GM19035 (cell line): ENCODE data around the gene NRG3.

Source experiments
- ATAC-seq: cut with Tn5 transposase; IDR thresholded peaks from one replicate; pipeline ENCODE4 v1.9.1; 2021; ENCODE audit not compliant: unreplicated experiment

NRG3 gene

GRCh38 chr10:82084904-82085303 is 209.9 kb downstream of the NRG3 start:
- ATAC-seq: no peak

DNA sequence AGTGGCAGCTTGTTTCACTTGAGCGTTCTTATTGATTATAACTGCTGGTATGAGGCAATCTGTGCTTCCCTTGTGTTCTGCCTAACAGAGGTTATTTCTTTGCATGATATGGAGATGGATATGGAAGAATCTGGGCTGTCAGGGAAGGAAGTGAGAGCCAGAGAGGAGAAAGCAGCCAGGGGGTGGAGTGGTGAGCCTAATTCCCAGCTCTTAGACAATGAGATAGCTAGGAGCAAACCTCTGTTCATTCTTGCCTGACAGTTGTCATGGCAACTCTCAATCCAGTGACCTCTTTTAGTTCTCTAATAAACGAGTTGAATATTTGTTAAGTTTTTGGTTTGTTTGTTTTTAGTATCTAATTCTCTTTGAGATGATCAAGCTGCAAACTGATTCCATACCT is 214.3 kb downstream of the NRG3 start:
- no peak for ATAC-seq

- no peak for ATAC-seq
Observed at GRCh38 chr10:82091413-82091812, 216.4 kb downstream of the NRG3 start.

- ATAC-seq: no peak
Observed at GRCh38 chr10:82092111-82092510, 217.1 kb downstream of the NRG3 start.

DNA sequence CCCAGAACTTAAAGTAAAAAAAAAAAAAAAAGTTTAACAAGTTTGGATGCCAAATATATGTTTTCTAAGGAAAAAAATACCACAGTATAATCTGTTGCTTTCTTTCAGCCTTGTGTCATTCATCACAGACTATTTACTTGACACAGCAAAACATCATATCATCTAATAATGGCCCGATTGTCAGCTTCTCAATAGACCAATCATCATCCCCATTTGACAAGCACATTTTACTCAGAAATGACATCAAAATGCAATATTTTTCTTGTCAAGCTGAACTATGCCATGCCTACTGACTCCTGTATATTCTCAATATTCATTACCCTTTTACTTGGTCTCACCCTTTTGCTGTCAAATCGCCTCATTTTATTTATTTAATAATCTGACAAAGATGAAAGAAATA is 249.7 kb downstream of the NRG3 start:
- ATAC-seq: no peak

GRCh38 chr10:82128527-82128926 is 253.5 kb downstream of the NRG3 start:
- no peak for ATAC-seq

DNA sequence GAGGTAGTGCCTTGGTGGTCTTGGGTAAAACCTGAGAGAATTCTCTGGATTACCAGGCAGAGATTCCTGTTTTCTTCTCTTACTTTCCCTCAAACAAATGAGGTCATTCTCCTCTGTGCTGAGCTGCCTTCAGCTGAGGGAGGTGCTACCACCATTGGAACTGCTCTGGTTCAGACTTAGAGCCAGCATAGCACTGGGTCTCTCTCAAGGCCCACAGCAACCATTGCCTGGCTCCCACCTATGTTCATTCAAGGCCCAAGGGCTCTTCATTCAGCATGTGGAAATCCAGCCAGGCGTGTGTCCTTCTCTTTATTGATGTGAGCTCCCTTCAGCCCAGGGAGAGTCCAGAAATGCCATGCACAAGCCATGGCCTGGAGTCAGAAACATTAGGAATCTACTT is 261.1 kb downstream of the NRG3 start:
- ATAC-seq: no peak

GRCh38 chr10:82144153-82144552 is 269.2 kb downstream of the NRG3 start:
- no peak for ATAC-seq

GRCh38 chr10:82148764-82149163 is 273.8 kb downstream of the NRG3 start:
- no peak for ATAC-seq

DNA sequence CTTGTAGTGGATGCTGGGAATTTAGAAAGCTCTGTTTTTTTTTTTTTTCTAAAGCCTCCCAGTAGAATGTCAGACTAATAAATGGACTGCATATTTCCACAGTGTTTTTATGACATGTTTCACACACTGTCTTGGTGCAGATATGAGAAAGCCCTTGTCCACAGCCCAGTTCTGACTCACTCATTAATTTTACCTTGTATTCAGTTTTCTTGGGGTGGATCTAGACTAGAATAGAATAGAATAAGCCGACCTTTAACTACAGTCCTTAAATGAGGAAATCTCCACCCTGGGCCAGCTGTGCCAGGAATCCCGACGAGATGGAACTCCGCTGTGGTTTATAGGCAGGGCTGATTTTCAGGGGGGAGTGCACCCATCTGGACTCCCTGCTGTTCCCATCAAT is 274.7 kb downstream of the NRG3 start:
- no peak for ATAC-seq

DNA sequence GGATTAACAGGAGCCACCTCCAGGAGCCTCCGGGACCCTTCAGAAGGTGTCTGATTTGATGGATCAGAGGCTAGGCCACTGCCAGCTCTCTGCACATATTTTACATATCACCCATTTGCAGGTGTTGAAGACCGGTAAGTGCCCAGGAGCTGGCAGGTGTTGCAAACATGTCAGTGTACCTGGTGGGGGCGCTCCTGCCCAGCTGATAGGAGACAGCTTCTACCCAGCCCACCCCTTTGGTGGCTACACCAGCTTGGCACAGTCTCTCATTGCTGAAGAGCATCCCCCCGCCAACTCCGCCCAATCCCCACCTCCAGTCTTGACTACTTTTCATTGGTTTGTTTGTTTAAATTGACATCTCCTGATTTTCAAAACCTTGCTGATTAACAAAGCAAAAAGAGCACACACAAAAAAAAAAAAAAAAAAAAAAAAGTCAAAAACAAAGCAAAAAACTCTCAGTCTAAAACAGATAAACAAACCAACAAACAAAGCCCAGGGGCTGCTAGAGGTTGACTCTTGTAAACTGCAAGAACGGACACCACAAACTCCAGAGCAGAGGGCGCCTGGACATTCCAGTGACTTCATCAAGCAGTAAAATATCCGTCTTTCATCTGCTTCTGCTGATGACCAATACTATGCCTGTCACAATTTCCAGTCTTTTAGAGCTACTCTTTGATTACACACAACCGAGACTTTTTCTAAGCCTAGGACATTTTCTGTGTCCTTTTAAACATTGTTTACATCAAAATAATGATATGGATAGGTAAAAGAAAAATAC is 275.3 kb downstream of the NRG3 start:
- ATAC-seq: no peak

DNA sequence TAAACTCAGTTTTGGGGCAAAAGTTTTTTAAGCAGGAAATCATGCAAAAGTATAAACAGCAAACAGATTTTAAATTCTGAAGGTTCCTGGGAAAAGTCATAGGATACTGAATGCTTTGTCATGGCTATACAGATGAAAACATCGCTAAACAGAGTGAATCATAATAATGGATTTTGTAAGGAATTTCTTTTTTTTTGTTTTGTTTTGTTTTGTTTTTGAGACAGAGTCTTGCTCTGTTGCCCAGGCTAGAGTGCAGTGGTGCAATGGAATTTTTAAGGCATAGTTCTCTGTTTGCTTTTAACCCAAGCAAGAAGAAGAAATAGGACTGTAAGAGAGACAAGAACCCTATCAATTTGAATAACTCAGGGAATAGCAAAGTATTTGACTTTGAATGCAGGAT is 285.3 kb downstream of the NRG3 start:
- no peak for ATAC-seq

DNA sequence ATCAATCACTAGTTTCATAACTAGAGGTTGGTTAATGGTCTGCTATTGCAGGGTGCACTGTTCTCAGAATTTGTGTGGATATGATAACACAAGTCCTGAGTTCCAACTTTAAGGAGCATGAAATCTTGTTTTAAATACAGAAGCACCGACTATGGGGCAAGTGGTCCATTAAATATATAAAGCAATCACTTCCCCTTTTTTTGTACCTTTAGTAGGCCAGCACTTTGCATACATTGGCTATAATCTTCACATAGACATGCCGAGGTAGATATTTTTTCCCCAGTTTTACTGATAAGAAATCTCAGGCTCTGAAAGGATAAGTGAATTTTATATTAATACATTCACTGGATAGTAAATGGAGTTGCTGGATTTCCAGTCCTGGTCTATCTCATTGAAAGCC is 286.3 kb downstream of the NRG3 start:
- no peak for ATAC-seq

GRCh38 chr10:82162549-82163195 is 287.7 kb downstream of the NRG3 start:
- ATAC-seq: no peak

DNA sequence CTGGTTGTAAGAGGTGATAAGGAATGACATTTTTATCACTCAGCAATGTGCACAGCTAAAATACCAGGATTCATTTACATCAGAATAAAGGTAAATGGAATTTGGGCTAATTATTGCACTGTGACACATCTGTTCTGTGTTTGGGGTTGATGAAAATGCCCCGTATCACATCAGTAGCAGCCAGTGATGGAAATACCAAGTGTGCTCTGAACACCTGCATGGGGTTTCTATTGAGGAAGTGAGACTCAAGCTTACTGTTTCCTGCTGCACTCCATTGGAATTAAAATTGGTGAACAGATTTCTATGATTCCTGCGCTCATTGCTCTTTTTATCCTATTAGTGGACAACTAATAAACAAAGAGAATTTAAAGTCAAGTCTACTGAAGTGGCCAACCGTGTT is 296.9 kb downstream of the NRG3 start:
- ATAC-seq: no peak

- ATAC-seq: no peak
Observed at GRCh38 chr10:82176587-82176986, 301.6 kb downstream of the NRG3 start.

DNA sequence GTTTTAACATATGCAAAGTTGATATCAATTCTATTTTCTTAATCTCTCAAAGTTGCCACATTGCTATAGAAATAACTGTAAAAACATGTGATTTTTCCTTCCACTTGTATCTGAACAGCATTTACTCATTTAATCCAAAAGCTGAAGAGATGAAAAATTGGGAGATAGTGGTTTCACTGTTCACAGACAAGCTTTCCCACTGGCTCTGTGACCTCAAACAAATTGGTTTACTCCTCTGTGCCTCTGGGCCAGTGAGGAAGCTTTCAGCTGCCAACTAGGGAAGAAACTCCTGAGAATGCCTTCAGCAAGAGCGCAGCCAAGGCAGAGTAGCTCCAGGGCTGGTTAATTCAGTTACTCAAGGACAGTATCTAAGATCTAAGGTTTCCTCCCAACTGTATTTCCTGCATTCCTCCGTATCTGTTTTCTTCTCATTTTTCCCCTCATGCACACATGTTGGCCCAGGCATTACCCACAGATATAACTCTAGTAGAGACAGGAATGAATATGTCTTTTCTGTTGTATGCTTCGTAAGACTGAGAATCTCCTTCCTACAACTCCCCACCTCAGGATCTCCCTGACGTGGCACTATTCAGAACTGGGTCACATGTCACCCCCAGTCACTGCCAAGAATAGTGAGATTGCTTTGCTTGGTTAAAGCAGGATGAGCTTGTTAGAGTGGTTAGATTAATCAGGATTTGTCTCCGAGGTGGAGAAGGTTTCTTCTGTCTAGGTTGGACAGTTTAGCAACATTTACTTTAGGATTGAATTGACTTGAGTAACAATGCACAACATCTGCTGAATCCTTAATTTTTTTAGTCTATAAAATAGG is 315.7 kb downstream of the NRG3 start:
- ATAC-seq: no peak

- no peak for ATAC-seq
Observed at GRCh38 chr10:82191653-82192052, 316.7 kb downstream of the NRG3 start.

DNA sequence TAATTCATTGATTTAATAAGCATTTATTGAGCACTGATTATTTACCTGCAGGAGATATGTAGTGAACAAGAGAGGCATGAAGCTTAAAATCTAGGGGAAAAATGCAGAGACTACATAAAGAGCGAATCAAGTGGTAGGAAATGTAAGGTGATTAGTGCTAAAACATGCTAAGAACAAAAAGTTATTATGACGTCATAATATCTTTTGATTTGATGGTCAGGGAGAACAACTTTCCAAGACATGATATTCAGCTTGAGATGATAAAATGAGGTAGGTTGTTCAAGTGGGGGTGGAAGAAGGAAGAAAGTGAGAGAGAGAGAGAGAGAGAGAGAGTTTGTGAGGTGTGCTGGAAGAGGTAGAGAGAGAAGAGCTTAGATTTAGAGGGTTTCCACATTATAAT is 317.7 kb downstream of the NRG3 start:
- ATAC-seq: no peak

- ATAC-seq: no peak
Observed at GRCh38 chr10:82194419-82194818, 319.4 kb downstream of the NRG3 start.

DNA sequence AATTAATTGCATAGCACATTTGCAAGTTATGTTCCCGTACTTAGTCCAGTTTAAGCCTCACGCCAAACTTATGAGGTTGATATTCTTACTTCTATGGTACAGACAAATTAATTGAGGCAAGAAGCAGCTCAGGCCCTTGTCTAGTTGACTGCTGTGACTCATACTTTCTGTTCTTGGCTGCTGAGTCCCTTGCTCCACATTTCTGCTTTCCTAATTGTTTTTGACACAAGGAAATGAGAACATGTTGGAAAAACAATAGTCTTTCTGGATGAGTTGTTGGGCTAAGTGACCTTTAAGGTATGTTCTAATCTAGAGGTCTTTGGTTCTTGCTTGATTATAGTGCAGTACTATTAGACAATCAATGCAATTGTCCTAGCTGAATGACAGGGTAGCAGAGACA is 331.8 kb downstream of the NRG3 start:
- no peak for ATAC-seq

- no peak for ATAC-seq
Observed at GRCh38 chr10:82208726-82209125, 333.7 kb downstream of the NRG3 start.
